Neuronal stem cell (in vitro differentiated cells): ENCODE results near the gene ABCC9.

Experiments used
- DNase-seq: peaks from one replicate; pipeline ENCODE4 v3.0.0-alpha.2; 2013; ENCODE audit warnings: low spot score
- H2AFZ ChIP-seq: one replicate; pipeline ENCODE4 v1.6.1; 2013; ENCODE audit warnings: mild to moderate bottlenecking, low read length, inconsistent platforms
- H2AK5ac ChIP-seq: 2 replicates; pipeline ENCODE4 v1.6.1; 2013; ENCODE audit warnings: low read depth, mild to moderate bottlenecking, inconsistent platforms, low read length, moderate library complexity, mixed read lengths
- H2BK120ac ChIP-seq: 2 replicates; pipeline ENCODE4 v1.6.1; 2013; ENCODE audit warnings: low read depth, mild to moderate bottlenecking, inconsistent platforms, low read length, moderate library complexity, mixed read lengths
- H2BK12ac ChIP-seq: one replicate; pipeline ENCODE4 v1.6.1; 2013; ENCODE audit warnings: low read length, inconsistent platforms
- H2BK15ac ChIP-seq: 2 replicates; pipeline ENCODE4 v1.6.1; 2013; ENCODE audit warnings: mild to moderate bottlenecking, low read length, inconsistent platforms, mixed read lengths
- H2BK5ac ChIP-seq: one replicate; pipeline ENCODE4 v1.6.1; 2013; ENCODE audit warnings: inconsistent platforms, mild to moderate bottlenecking, low read length, moderate library complexity
- H3K14ac ChIP-seq: one replicate; pipeline ENCODE4 v1.6.1; 2013; ENCODE audit warnings: low read length, inconsistent platforms
- H3K18ac ChIP-seq: 2 replicates; pipeline ENCODE4 v1.6.1; 2013; ENCODE audit warnings: low read length, inconsistent platforms
- H3K23ac ChIP-seq: 2 replicates; pipeline ENCODE4 v1.6.1; 2013; ENCODE audit warnings: low read depth, mild to moderate bottlenecking, mixed read lengths, low read length, inconsistent platforms; ENCODE audit not compliant: poor library complexity
- H3K27ac ChIP-seq: replicated peaks from 3 replicates; pipeline ENCODE4 v1.5.1; 2013; ENCODE audit warnings: low read length, inconsistent platforms
- H3K27me3 ChIP-seq, 3 experiments: 2 replicates each; pipeline ENCODE4 v1.6.1; 2013; ENCODE audit warnings: low read length in 3 of 3, mild to moderate bottlenecking in 2 of 3, inconsistent platforms in 1 of 3, low read depth in 1 of 3, mixed read lengths in 1 of 3, moderate library complexity in 1 of 3; ENCODE audit not compliant: control insufficient read depth in 3 of 3, insufficient read depth in 3 of 3
- H3K36me3 ChIP-seq, 2 donors: replicated peaks in 1 of 2; 2 replicates each; pipeline ENCODE4 v1.6.1; 2013; ENCODE audit warnings: low read length in 2 of 2; ENCODE audit not compliant: control insufficient read depth in 2 of 2, insufficient read depth in 2 of 2
- H3K4ac ChIP-seq: 2 replicates; pipeline ENCODE4 v1.6.1; 2013; ENCODE audit warnings: inconsistent platforms, mild to moderate bottlenecking, low read length, moderate library complexity
- H3K4me1 ChIP-seq, 2 donors: 1 replicate in 1 of 2; 2 replicates in 1 of 2; pipeline ENCODE4 v1.6.1; 2013; ENCODE audit warnings: low read length in 2 of 2, low read depth in 1 of 2; ENCODE audit not compliant: control insufficient read depth in 2 of 2, insufficient read depth in 1 of 2
- H3K4me2 ChIP-seq: one replicate; pipeline ENCODE4 v1.6.1; 2013; ENCODE audit warnings: mild to moderate bottlenecking, low read length, inconsistent platforms; ENCODE audit not compliant: insufficient read depth, poor library complexity, severe bottlenecking
- H3K4me3 ChIP-seq, 2 donors: 2 replicates each; pipeline ENCODE4 v1.5.1; 2013; ENCODE audit warnings: low read length in 2 of 2, mild to moderate bottlenecking in 2 of 2, inconsistent platforms in 1 of 2, moderate library complexity in 1 of 2
- H3K79me1 ChIP-seq: one replicate; pipeline ENCODE4 v1.6.1; 2013; ENCODE audit warnings: low read depth, mild to moderate bottlenecking, inconsistent platforms, low read length, moderate library complexity
- H3K9ac ChIP-seq: one replicate; pipeline ENCODE4 v1.6.1; 2013; ENCODE audit warnings: mild to moderate bottlenecking, low read depth, low read length, inconsistent platforms; ENCODE audit not compliant: poor library complexity
- H3K9me3 ChIP-seq, 2 donors: replicated peaks in 1 of 2; 2 replicates each; pipeline versions ENCODE3 to v1.6.1; 2013; ENCODE audit warnings: low read length in 2 of 2, mild to moderate bottlenecking in 2 of 2, inconsistent platforms in 1 of 2, low read depth in 1 of 2, mixed read lengths in 1 of 2, moderate library complexity in 1 of 2; ENCODE audit not compliant: control insufficient read depth in 2 of 2, insufficient read depth in 1 of 2
- H4K8ac ChIP-seq: one replicate; pipeline ENCODE4 v1.6.1; 2013; ENCODE audit warnings: low read depth, mild to moderate bottlenecking, inconsistent platforms, low read length, moderate library complexity
- H4K91ac ChIP-seq: one replicate; pipeline ENCODE4 v1.6.1; 2013; ENCODE audit warnings: low read length, low read depth, mild to moderate bottlenecking, inconsistent platforms; ENCODE audit not compliant: poor library complexity
- WGBS, 2 donors: extraction: QIAGEN DNeasy Blood & Tissue Kit; methylation state at CpG; one replicate each; pipeline ENCODE4 v1.1.7; 2013; ENCODE audit warnings: missing lambda C conversion rate in 2 of 2, mixed read lengths in 1 of 2; ENCODE audit not compliant: insufficient read length in 2 of 2, insufficient replicate concordance in 1 of 2; ENCODE audit errors: extremely low coverage in 2 of 2; 5-methylcytosine and 5-hydroxymethylcytosine counted together

The ABCC9 gene

DNA sequence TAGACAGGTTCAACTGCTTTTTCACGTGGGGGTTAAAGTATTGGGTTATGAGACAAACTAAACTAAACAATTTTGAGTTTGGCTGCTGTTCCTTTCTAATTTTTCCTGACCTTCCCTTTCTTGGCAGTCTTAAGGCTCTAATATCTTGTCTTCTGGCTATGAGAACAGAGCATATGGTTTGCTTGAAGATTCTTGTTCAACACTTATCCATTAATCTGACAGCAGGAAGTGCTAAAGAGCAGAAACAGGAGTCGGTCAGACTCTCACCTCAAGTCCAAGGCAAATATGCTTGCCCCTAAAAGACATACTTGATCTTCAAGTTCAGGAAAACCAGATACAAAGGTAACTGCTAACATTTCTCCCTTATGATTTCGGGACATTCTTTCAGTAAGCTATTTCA lies 114.1 kb downstream of the ABCC9 start:
- no peak overlapping the region for H3K4me3 ChIP-seq
- no peaks in the 10 kb centered on the region for H3K27me3 ChIP-seq
- H4K8ac ChIP-seq = no peak overlapping the region
- no peak overlapping the region for H2BK5ac ChIP-seq
- no peak overlapping the region for H3K9ac ChIP-seq
- no peaks in the 10 kb centered on the region for H3K4me1 ChIP-seq
- H2AFZ ChIP-seq = no peak overlapping the region
- H2BK120ac ChIP-seq = no peak overlapping the region
- no peak overlapping the region for H2AK5ac ChIP-seq
- no peak overlapping the region for H3K4me2 ChIP-seq
- no peaks in the 10 kb centered on the region for H3K79me1 ChIP-seq
- H2BK12ac ChIP-seq = no peak overlapping the region
- H3K36me3 ChIP-seq = peaks cover 0 to 5% of the 10 kb centered on the region in 2 donors
- no peak overlapping the region for H3K4ac ChIP-seq
- no CpG with 5 or more reads among the region's 3 CpGs for WGBS, 2 donors
- no peak overlapping the region for H3K14ac ChIP-seq
- H3K9me3 ChIP-seq = no peaks in the 10 kb centered on the region
- H4K91ac ChIP-seq = no peak overlapping the region
- no peak overlapping the region for H3K18ac ChIP-seq
- H3K23ac ChIP-seq = no peak overlapping the region
- H3K27ac ChIP-seq = no peak overlapping the region
- H2BK15ac ChIP-seq = no peak overlapping the region
- no peak for DNase-seq

DNA sequence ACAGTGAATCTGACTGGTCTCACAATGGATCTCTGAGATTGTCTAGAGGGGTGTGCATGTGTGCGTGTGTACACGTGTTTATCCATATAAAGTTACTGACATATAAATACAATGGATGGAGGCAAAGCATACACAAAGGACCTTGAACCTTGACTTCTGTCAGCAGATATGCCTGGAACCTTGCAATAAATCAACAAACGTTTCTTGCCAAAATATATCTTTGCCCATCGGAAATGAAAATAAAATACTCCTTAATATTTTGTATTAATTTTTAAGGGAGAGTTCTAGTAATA lies 114.7 kb downstream of the ABCC9 start:
- Histone ChIP-seq H3K9ac (no peak overlapping the region), H3K9me3 (no peaks in the 10 kb centered on the region), H2BK5ac (no peak overlapping the region), H2BK120ac (no peak overlapping the region), H3K23ac (no peak overlapping the region), H4K91ac (no peak overlapping the region), H3K27ac (no peak overlapping the region), H2AFZ (no peak overlapping the region), H2AK5ac (no peak overlapping the region), H3K4ac (no peak overlapping the region), H2BK12ac (no peak overlapping the region), H3K18ac (no peak overlapping the region), H3K4me1 (no peaks in the 10 kb centered on the region), H2BK15ac (no peak overlapping the region), H3K4me3 (no peak overlapping the region), H3K36me3 (peaks cover 0 to 5% of the 10 kb centered on the region in 2 donors), H4K8ac (no peak overlapping the region), H3K27me3 (no peaks in the 10 kb centered on the region), H3K4me2 (no peak overlapping the region), H3K79me1 (no peaks in the 10 kb centered on the region), H3K14ac (no peak overlapping the region)
- WGBS, 2 donors = no CpG with 5 or more reads among the region's 4 CpGs
- no peak for DNase-seq

DNA sequence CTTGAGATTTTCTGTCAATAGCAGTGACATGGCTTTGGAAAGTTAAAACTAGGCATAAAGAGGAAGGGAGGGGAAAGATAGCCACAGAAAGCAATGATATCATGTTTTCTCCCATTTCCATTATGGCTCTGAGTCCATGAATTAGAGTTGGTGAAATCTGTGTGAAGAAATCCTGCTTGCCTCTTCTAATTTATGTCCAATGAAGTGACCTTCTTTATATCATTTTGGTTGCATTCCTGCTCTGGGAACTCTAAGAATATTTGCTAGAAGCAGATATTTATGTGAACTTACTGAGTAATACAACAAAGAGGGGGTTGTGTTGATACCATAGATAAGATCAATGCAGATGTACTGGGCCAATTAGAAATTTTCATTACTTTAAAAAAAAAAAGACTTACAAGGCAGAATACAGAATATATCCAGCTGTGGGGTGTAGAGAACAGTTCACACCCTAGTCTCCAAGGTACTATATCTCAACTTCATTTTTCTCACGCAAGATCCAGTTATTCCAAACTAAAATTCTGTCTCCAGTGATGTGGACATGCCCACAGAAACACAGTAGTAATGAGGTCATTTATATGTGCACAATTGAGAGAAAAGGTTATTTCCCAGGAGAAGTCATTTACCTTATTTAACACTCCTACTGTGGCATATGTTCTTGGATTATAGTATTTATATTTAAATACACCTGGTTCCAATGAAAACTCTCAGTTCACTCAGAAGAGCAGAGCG lies 115.2 kb downstream of the ABCC9 start:
- H2BK5ac ChIP-seq = no peak overlapping the region
- H3K4me1 ChIP-seq = no peaks in the 10 kb centered on the region
- no peak overlapping the region for H2AK5ac ChIP-seq
- H2BK15ac ChIP-seq = no peak overlapping the region
- no peak overlapping the region for H3K27ac ChIP-seq
- no peak overlapping the region for H4K8ac ChIP-seq
- H2BK12ac ChIP-seq = no peak overlapping the region
- H2BK120ac ChIP-seq = no peak overlapping the region
- no peaks in the 10 kb centered on the region for H3K27me3 ChIP-seq
- H3K4me2 ChIP-seq = no peak overlapping the region
- H3K18ac ChIP-seq = no peak overlapping the region
- no peak overlapping the region for H3K14ac ChIP-seq
- peaks cover 0 to 5% of the 10 kb centered on the region in 2 donors for H3K36me3 ChIP-seq
- DNase-seq = no peak
- H3K4ac ChIP-seq = no peak overlapping the region
- no peak overlapping the region for H2AFZ ChIP-seq
- H3K23ac ChIP-seq = no peak overlapping the region
- H3K4me3 ChIP-seq = no peak overlapping the region
- no peaks in the 10 kb centered on the region for H3K79me1 ChIP-seq
- no peak overlapping the region for H3K9ac ChIP-seq
- no peak overlapping the region for H4K91ac ChIP-seq
- WGBS, 2 donors = no CpG with 5 or more reads among the region's 2 CpGs
- H3K9me3 ChIP-seq = no peaks in the 10 kb centered on the region

DNA sequence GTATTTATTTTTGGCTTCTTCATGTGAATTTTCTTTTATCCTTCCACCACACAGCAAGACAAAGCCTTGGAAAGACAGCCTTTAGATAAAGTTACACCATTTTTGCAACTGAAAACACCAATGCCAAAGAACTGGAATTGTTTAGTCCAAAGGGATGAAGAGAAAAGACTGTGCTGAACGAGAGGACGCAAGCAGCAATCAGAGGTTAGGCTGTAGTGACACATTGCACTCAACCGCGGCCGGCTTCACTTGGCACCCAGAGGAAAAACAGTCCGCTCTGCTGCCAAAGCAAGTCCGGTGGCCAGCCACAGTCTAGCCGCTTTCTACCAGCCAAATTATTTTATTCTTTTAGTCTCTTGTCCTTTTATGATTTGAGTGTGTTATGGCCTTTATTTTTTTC lies 117.6 kb downstream of the ABCC9 start:
- Histone ChIP-seq H4K91ac (no peak overlapping the region), H2AFZ (peak overlapping the region; percentile 50), H3K27me3 (no peaks in the 10 kb centered on the region), H3K4ac (no peak overlapping the region), H2BK5ac (no peak overlapping the region), H2BK120ac (no peak overlapping the region), H3K4me2 (no peak overlapping the region), H3K14ac (no peak overlapping the region), H3K9me3 (no peaks in the 10 kb centered on the region), H3K4me3 (no peak overlapping the region), H3K18ac (no peak overlapping the region), H3K79me1 (no peaks in the 10 kb centered on the region), H2BK15ac (no peak overlapping the region), H2AK5ac (no peak overlapping the region), H3K4me1 (peaks cover 0 to 7% of the 10 kb centered on the region in 2 donors), H3K36me3 (peaks cover 0 to 2% of the 10 kb centered on the region in 2 donors), H3K23ac (no peak overlapping the region), H3K9ac (no peak overlapping the region), H2BK12ac (no peak overlapping the region), H3K27ac (no peak overlapping the region), H4K8ac (no peak overlapping the region)
- no CpG with 5 or more reads among the region's 8 CpGs for WGBS, 2 donors
- DNase-seq = no peak
